ENCODE data around the gene KCTD13.

KCTD13 gene

DNA sequence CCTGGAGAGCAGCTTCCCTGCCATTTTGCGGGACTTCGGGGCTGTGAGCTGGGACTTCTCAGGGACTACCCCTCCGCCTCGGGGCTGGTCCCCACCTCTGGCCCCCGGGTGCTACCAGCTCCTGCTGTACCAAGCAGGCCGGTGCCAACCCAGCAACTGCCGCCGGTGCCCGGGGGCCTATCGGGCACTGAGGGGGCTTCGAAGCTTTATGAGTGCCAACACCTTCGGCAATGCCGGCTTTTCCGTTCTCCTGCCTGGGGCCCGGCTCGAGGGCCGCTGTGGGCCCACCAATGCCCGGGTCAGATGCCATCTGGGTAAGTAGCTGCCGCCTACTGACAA, 24.4 kb downstream of the KCTD13 start:
- no peak for DNase-seq
- Histone ChIP-seq H2BK15ac (ENCODE audit: low read depth, poor library complexity, severe bottlenecking) (no peak overlapping the region), H3K4me3 (ENCODE audit: insufficient read depth in 1 of 2, low read depth in 1 of 2, low read length in 2 of 2) (peak overlapping the region; percentile 65 to 83), H2AFZ (ENCODE audit: low read depth, low read length) (peak overlapping the region; percentile 30), H3K9me3 (ENCODE audit: control insufficient read depth, low read length) (no peaks in the 10 kb centered on the region), H3K23ac (ENCODE audit: low read length in 2 of 2) (peak overlapping the region in 1 of 2 experiments; percentile 88), H3K9ac (ENCODE audit: low read length) (no peak overlapping the region), H3K4me1 (ENCODE audit: control insufficient read depth, insufficient read depth, low read depth, low read length) (peaks cover 35% of the 10 kb centered on the region), H3K18ac (ENCODE audit: low read depth in 1 of 2, low read length in 2 of 2) (no peak overlapping the region), H2BK120ac (ENCODE audit: low read depth, low read length) (no peak overlapping the region), H3K4me2 (ENCODE audit: low read length, poor library complexity, severe bottlenecking) (peak overlapping the region; percentile 96), H3K79me1 (replicated peaks; ENCODE audit: low read length, poor library complexity, severe bottlenecking) (peaks cover 30% of the 10 kb centered on the region), H4K91ac (ENCODE audit: low read length) (no peak overlapping the region), H3K36me3 (ENCODE audit: control insufficient read depth in 1 of 2, insufficient read depth in 2 of 2, low read depth in 1 of 2, low read length in 2 of 2) (peaks cover 3 to 31% of the 10 kb centered on the region in 2 experiments), H3K27me3 (ENCODE audit: control insufficient read depth in 1 of 2, insufficient read depth in 1 of 2, low read length in 2 of 2) (peaks cover 0 to 22% of the 10 kb centered on the region in 2 experiments), H2BK5ac (ENCODE audit: low read depth, low read length, poor library complexity, severe bottlenecking) (no peak overlapping the region), H3K4ac (ENCODE audit: low read depth in 1 of 2, low read length in 2 of 2) (no peak overlapping the region), H2BK12ac (ENCODE audit: low read length in 2 of 2) (no peak overlapping the region), H4K8ac (ENCODE audit: low read length) (no peak overlapping the region), H3K14ac (ENCODE audit: low read length in 2 of 2) (no peak overlapping the region), H2AK5ac (ENCODE audit: low read length, severe bottlenecking) (peak overlapping the region; percentile 95), H3K27ac (ENCODE audit: low read length, poor library complexity, severe bottlenecking) (peak overlapping the region; percentile 92)
- 92% methylated on average over 19 of the region's 19 CpGs for WGBS

- H3K4me2 ChIP-seq (ENCODE audit: low read length, poor library complexity, severe bottlenecking) = peak overlapping the region; percentile 96
- 48% methylated on average over 22 of the region's 31 CpGs for WGBS
- DNase-seq = no peak
- H3K4ac ChIP-seq (ENCODE audit: low read depth in 1 of 2, low read length in 2 of 2) = no peak overlapping the region
- no peak overlapping the region for H2BK120ac ChIP-seq (ENCODE audit: low read depth, low read length)
- H3K23ac ChIP-seq (ENCODE audit: low read length in 2 of 2) = no peak overlapping the region
- peak overlapping the region; percentile 75 for H3K9ac ChIP-seq (ENCODE audit: low read length)
- H2BK15ac ChIP-seq (ENCODE audit: low read depth, poor library complexity, severe bottlenecking) = no peak overlapping the region
- peaks cover 35% of the 10 kb centered on the region for H3K4me1 ChIP-seq (ENCODE audit: control insufficient read depth, insufficient read depth, low read depth, low read length)
- peaks cover 27% of the 10 kb centered on the region for H3K79me1 ChIP-seq (replicated peaks; ENCODE audit: low read length, poor library complexity, severe bottlenecking)
- H3K4me3 ChIP-seq (ENCODE audit: insufficient read depth in 1 of 2, low read depth in 1 of 2, low read length in 2 of 2) = peak overlapping the region; percentile 65 to 83
- peaks cover 0 to 26% of the 10 kb centered on the region in 2 experiments for H3K36me3 ChIP-seq (ENCODE audit: control insufficient read depth in 1 of 2, insufficient read depth in 2 of 2, low read depth in 1 of 2, low read length in 2 of 2)
- peak overlapping the region; percentile 95 for H2AK5ac ChIP-seq (ENCODE audit: low read length, severe bottlenecking)
- H2BK5ac ChIP-seq (ENCODE audit: low read depth, low read length, poor library complexity, severe bottlenecking) = peak overlapping the region; percentile 35
- peaks cover 0 to 25% of the 10 kb centered on the region in 2 experiments for H3K27me3 ChIP-seq (ENCODE audit: control insufficient read depth in 1 of 2, insufficient read depth in 1 of 2, low read length in 2 of 2)
- H3K9me3 ChIP-seq (ENCODE audit: control insufficient read depth, low read length) = no peaks in the 10 kb centered on the region
- no peak overlapping the region for H4K91ac ChIP-seq (ENCODE audit: low read length)
- no peak overlapping the region for H2BK12ac ChIP-seq (ENCODE audit: low read length in 2 of 2)
- H3K14ac ChIP-seq (ENCODE audit: low read length in 2 of 2) = peak overlapping the region in 1 of 2 experiments; percentile 11
- H3K18ac ChIP-seq (ENCODE audit: low read depth in 1 of 2, low read length in 2 of 2) = peak overlapping the region in 1 of 2 experiments; percentile 29
- H2AFZ ChIP-seq (ENCODE audit: low read depth, low read length) = peak overlapping the region; percentile 15
- H4K8ac ChIP-seq (ENCODE audit: low read length) = peak overlapping the region; percentile 75
- H3K27ac ChIP-seq (ENCODE audit: low read length, poor library complexity, severe bottlenecking) = peak overlapping the region; percentile 92
Measured at GRCh38 chr16:29900888-29901606, 25.0 kb downstream of the KCTD13 start.

GRCh38 chr16:29900102-29900887, 25.7 kb downstream of the KCTD13 start, which contains the start of gene ASPHD1:
TSS of gene ASPHD1 (plus strand) at chr16:29900488. CDS start at chr16:29900972, 484 bp downstream.
- H3K4me2 ChIP-seq (ENCODE audit: low read length, poor library complexity, severe bottlenecking) = peak within 1 kb of the TSS; percentile 96
- peak within 1 kb of the TSS in 1 of 2 experiments; percentile 29 for H3K18ac ChIP-seq (ENCODE audit: low read depth in 1 of 2, low read length in 2 of 2)

More at GRCh38 chr16:29900102-29900887, 25.7 kb downstream of the KCTD13 start, which contains the start of gene ASPHD1:
- Histone ChIP-seq H3K14ac (ENCODE audit: low read length in 2 of 2) (peak within 1 kb of the TSS in 1 of 2 experiments; percentile 11), H3K4ac (ENCODE audit: low read depth in 1 of 2, low read length in 2 of 2) (peak within 1 kb of the TSS in 1 of 2 experiments; percentile 26), H3K36me3 (ENCODE audit: control insufficient read depth in 1 of 2, insufficient read depth in 2 of 2, low read depth in 1 of 2, low read length in 2 of 2) (peaks cover 0 to 27% of the 10 kb centered on the region in 2 experiments), H2BK5ac (ENCODE audit: low read depth, low read length, poor library complexity, severe bottlenecking) (peak within 1 kb of the TSS; percentile 73), H3K79me1 (replicated peaks; ENCODE audit: low read length, poor library complexity, severe bottlenecking) (peaks cover 26% of the 10 kb centered on the region), H3K9me3 (ENCODE audit: control insufficient read depth, low read length) (no peaks in the 10 kb centered on the region), H3K4me3 (ENCODE audit: insufficient read depth in 1 of 2, low read depth in 1 of 2, low read length in 2 of 2) (peak within 1 kb of the TSS; percentile 65 to 83), H4K91ac (ENCODE audit: low read length) (no peak within 1 kb of the TSS), H3K27me3 (ENCODE audit: control insufficient read depth in 1 of 2, insufficient read depth in 1 of 2, low read length in 2 of 2) (peaks cover 0 to 32% of the 10 kb centered on the region in 2 experiments), H3K9ac (ENCODE audit: low read length) (peak within 1 kb of the TSS; percentile 75), H3K4me1 (ENCODE audit: control insufficient read depth, insufficient read depth, low read depth, low read length) (peaks cover 35% of the 10 kb centered on the region), H2BK12ac (ENCODE audit: low read length in 2 of 2) (no peak within 1 kb of the TSS), H2AFZ (ENCODE audit: low read depth, low read length) (peak within 1 kb of the TSS; percentile 15), H2AK5ac (ENCODE audit: low read length, severe bottlenecking) (peak within 1 kb of the TSS; percentile 95), H2BK120ac (ENCODE audit: low read depth, low read length) (no peak within 1 kb of the TSS), H3K27ac (ENCODE audit: low read length, poor library complexity, severe bottlenecking) (peak within 1 kb of the TSS; percentile 92), H2BK15ac (ENCODE audit: low read depth, poor library complexity, severe bottlenecking) (peak within 1 kb of the TSS; percentile 73), H3K23ac (ENCODE audit: low read length in 2 of 2) (no peak within 1 kb of the TSS), H4K8ac (ENCODE audit: low read length) (peak within 1 kb of the TSS; percentile 75)
- DNase-seq = peak; percentile 90
- WGBS = 1% methylated on average over 44 of the region's 67 CpGs
